PC-9 (cell line): Measurements from ENCODE around the gene CEBPA.

Experiments used
- EZH2 ChIP-seq: fragments of 200-600 bp; sonication (generic); IDR thresholded peaks from 2 replicates; pipeline ENCODE4 v1.8.0; 2017; ENCODE audit warnings: antibody characterized with exemption, low read depth
- TF ChIP-seq, protein P1 (sequence below): fragments of 200-600 bp; sonication (generic); conservative IDR thresholded peaks from 2 replicates; pipeline ENCODE4 v1.6.1; 2017; ENCODE audit warnings: mixed run types, antibody characterized with exemption, mild to moderate bottlenecking, moderate library complexity

DNA sequence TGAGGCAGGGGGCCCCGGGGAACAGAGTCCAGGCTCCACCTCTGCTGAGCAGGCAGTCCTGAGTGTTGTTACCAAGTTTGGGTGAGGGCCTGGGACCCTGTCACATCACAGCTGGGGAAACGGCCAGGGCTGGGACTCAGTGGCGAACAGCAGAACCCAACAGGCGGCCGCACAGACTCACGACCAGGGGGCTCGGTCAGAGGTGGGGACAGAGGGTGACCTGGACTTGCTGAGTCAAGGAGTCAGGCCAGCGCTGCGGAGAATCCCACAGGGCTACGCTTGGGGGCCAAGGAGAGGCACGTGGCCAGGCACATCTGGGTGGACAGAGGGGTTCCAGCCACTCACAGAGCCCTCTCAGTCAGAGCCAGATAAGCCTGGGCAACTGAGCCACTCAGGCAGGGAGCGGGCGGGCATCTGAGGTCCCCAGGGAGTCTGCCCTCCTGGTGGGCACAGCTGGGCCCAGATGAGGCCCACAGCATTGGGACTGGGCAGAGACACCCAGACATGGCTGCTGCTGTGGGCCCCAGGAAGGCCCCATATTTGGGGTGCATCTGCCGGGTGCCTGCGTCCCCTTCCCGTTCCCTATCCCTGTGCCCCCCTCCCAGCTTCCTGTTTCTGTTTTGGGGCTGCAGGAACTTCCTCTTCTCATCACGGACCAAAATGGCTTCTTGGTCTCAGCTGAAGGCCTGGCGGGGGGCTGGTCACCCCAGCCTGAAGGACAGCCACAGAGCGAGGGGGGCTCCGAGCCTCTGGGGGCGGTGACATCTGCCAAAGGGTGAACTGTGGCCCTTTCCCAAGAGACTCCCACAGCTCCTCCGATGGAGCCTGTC, 34.0 kb downstream of the CEBPA start:
- TF ChIP-seq, protein P1, sequence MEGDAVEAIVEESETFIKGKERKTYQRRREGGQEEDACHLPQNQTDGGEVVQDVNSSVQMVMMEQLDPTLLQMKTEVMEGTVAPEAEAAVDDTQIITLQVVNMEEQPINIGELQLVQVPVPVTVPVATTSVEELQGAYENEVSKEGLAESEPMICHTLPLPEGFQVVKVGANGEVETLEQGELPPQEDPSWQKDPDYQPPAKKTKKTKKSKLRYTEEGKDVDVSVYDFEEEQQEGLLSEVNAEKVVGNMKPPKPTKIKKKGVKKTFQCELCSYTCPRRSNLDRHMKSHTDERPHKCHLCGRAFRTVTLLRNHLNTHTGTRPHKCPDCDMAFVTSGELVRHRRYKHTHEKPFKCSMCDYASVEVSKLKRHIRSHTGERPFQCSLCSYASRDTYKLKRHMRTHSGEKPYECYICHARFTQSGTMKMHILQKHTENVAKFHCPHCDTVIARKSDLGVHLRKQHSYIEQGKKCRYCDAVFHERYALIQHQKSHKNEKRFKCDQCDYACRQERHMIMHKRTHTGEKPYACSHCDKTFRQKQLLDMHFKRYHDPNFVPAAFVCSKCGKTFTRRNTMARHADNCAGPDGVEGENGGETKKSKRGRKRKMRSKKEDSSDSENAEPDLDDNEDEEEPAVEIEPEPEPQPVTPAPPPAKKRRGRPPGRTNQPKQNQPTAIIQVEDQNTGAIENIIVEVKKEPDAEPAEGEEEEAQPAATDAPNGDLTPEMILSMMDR: no peak
- no peak for TF ChIP-seq EZH2
